ENCODE measurements around the gene FAM200C.

- TF ChIP-seq, protein P1, sequence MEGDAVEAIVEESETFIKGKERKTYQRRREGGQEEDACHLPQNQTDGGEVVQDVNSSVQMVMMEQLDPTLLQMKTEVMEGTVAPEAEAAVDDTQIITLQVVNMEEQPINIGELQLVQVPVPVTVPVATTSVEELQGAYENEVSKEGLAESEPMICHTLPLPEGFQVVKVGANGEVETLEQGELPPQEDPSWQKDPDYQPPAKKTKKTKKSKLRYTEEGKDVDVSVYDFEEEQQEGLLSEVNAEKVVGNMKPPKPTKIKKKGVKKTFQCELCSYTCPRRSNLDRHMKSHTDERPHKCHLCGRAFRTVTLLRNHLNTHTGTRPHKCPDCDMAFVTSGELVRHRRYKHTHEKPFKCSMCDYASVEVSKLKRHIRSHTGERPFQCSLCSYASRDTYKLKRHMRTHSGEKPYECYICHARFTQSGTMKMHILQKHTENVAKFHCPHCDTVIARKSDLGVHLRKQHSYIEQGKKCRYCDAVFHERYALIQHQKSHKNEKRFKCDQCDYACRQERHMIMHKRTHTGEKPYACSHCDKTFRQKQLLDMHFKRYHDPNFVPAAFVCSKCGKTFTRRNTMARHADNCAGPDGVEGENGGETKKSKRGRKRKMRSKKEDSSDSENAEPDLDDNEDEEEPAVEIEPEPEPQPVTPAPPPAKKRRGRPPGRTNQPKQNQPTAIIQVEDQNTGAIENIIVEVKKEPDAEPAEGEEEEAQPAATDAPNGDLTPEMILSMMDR (IDR thresholded peaks at IDR 0.05; ENCODE audit: poor library complexity): no peak
- no peak for TF ChIP-seq EZH2 (IDR thresholded peaks at IDR 0.05; ENCODE audit: borderline replicate concordance)
- TF ChIP-seq EZH2phosphoT487 (IDR thresholded peaks at IDR 0.05; ENCODE audit: low read depth, severe bottlenecking, unreplicated experiment): no peak
These were observed 49.6 kb upstream of the FAM200C start for GRCh38 chr5:160449458-160449857.

All from hepatocyte (in vitro differentiated cells).